KMS-11 (cell line): ENCODE measurements around the gene TRIM69.
A peak's percentile ranks its signal among the peaks of the same experiment; 100 is the strongest.

ENCODE experiments used
- H2AFZ ChIP-seq: fragments of 200-600 bp; sonication (generic); 2 replicates; pipeline ENCODE4 v1.6.1; 2016; ENCODE audit warnings: antibody characterized with exemption, mixed run types, low read depth
- H3K27ac ChIP-seq: fragments of 200-600 bp; sonication (generic); 2 replicates; pipeline ENCODE4 v1.6.1; 2016; ENCODE audit warnings: mild to moderate bottlenecking, mixed run types
- H3K27me3 ChIP-seq: fragments of 200-600 bp; sonication (generic); 2 replicates; pipeline ENCODE4 v1.6.1; 2017; ENCODE audit warnings: mild to moderate bottlenecking, low read depth, mixed run types, moderate library complexity; ENCODE audit not compliant: insufficient read depth
- H3K36me3 ChIP-seq: fragments of 200-600 bp; sonication (generic); 2 replicates; pipeline ENCODE4 v1.6.1; 2017; ENCODE audit warnings: mild to moderate bottlenecking, mixed run types; ENCODE audit not compliant: insufficient read depth
- H3K4me1 ChIP-seq: fragments of 200-600 bp; sonication (generic); 2 replicates; pipeline ENCODE4 v1.6.1; 2016; ENCODE audit warnings: mild to moderate bottlenecking, low read depth, mixed run types; ENCODE audit not compliant: poor library complexity, severe bottlenecking
- H3K4me2 ChIP-seq: fragments of 200-600 bp; sonication (generic); 2 replicates; pipeline ENCODE4 v1.7.0; 2016; ENCODE audit warnings: mild to moderate bottlenecking, mixed run types
- H3K4me3 ChIP-seq: fragments of 200-600 bp; sonication (generic); IDR thresholded peaks from 2 replicates; pipeline ENCODE4 v1.6.1; 2017; ENCODE audit warnings: low read depth, low read length, mixed read lengths; ENCODE audit not compliant: insufficient read depth
- H3K79me2 ChIP-seq: fragments of 200-600 bp; sonication (generic); 2 replicates; pipeline ENCODE4 v1.6.1; 2016; ENCODE audit warnings: low read depth, mixed run types; ENCODE audit not compliant: insufficient read depth
- H3K9ac ChIP-seq: fragments of 200-600 bp; sonication (generic); 2 replicates; pipeline ENCODE4 v1.6.1; 2016; ENCODE audit warnings: mild to moderate bottlenecking, mixed run types
- H4K20me1 ChIP-seq: fragments of 200-600 bp; sonication (generic); 2 replicates; pipeline ENCODE4 v1.6.1; 2016; ENCODE audit warnings: mild to moderate bottlenecking, mixed run types; ENCODE audit not compliant: insufficient read depth
- CTCF ChIP-seq: fragments of 200-600 bp; sonication (generic); conservative IDR thresholded peaks from 2 replicates; pipeline ENCODE4 v1.6.1; 2017; ENCODE audit warnings: low read depth, mild to moderate bottlenecking, antibody characterized with exemption, low read length, moderate library complexity, mixed read lengths

The TRIM69 gene

GRCh38 chr15:44728576-44729407 is 7.5 kb upstream of the TRIM69 start:
- no peak for TF ChIP-seq CTCF
- Histone ChIP-seq H3K36me3 (no peaks in the 10 kb centered on the region), H3K79me2 (peaks cover 10% of the 10 kb centered on the region; the same call in 1 of the 2 replicates), H4K20me1 (no peaks in the 10 kb centered on the region), H3K4me2 (peak overlapping the region; percentile 88; the same call in 1 of the 2 replicates), H3K4me1 (peaks cover 64% of the 10 kb centered on the region), H3K27me3 (no peaks in the 10 kb centered on the region), H2AFZ (peak overlapping the region; percentile 84), H3K4me3 (no peak overlapping the region), H3K27ac (peak overlapping the region; percentile 87), H3K9ac (peak overlapping the region; percentile 63)

DNA sequence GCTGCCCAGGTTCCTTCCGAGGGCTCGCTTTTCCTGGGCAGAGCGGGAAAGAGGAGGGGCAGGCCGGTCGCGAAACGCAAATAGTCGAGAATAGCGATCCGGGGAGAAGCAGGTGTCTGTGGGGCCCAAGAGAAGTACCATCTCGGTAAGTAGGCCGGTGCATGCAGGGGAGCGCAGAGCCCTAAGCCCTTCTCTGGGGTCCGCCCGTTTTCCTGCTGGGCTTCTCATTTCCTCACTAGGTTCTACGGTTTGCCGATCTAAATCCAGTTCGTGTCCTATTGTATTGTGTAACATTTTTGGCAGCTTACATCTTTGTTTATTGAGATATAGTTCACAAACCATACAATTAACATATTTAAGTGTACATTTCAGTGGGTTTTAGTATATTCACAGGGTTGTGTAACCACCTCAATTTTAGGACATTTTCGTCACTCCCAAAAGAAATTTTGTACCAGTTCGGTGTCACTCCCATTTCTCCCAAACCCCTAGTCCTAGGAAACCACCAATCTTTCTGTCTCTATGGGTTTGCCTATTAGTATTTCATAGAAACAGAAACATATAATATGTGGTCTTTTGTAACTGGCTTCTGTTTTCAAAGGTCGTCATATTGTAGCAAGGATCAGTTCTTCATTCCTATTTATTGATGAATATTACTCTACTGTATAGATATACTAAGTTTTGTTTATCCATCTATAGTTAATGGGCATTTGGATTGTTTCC is 6.8 kb upstream of the TRIM69 start:
- Histone ChIP-seq H3K27ac (peak overlapping the region; percentile 87), H3K36me3 (no peaks in the 10 kb centered on the region), H3K79me2 (peaks cover 10% of the 10 kb centered on the region; the same call in 1 of the 2 replicates), H4K20me1 (no peaks in the 10 kb centered on the region), H3K4me1 (peaks cover 56% of the 10 kb centered on the region), H3K9ac (peak overlapping the region; percentile 63), H2AFZ (peak overlapping the region; percentile 84), H3K4me3 (no peak overlapping the region), H3K27me3 (no peaks in the 10 kb centered on the region), H3K4me2 (peak overlapping the region; percentile 79)
- no peak for TF ChIP-seq CTCF

DNA sequence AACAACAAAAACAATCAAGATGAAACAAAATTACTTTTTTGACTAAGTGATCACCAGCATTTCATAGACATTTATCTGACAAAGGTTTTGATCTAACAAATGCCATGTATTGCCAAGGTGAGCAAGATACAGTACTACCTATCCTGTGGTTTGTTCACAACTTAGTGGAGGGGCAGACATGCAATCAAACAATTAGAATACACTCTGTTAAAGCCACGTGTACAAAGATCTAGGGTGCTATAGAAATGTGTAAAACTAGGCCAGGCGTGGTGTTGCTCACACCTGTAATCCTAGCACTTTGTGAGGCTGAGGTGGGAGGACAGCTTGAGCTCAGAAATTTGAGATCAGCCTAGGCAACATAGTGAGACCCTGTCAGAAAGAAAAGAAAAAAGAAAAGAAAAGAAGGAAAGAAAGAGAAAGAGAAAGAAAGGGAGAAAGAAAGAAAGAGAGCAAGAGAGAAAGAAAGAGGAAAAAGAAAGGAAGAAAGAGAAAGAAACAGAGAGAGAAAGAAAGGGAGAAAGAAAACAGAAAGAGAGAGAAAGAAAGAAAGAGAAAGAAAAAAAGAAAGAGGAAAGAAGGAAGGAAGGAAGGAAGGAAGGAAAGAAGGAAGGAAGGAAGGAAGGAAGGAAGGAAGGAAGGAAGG is 1.4 kb upstream of the TRIM69 start:
- H3K27me3 ChIP-seq = no peaks in the 10 kb centered on the region
- H3K36me3 ChIP-seq = no peaks in the 10 kb centered on the region
- H3K79me2 ChIP-seq = peaks cover 6% of the 10 kb centered on the region; the same call in 1 of the 2 replicates
- H4K20me1 ChIP-seq = no peaks in the 10 kb centered on the region
- no peak overlapping the region for H3K4me2 ChIP-seq
- TF ChIP-seq CTCF = no peak
- no peak overlapping the region for H2AFZ ChIP-seq
- H3K4me3 ChIP-seq = no peak overlapping the region
- no peak overlapping the region for H3K27ac ChIP-seq
- peaks cover 15% of the 10 kb centered on the region for H3K4me1 ChIP-seq
- no peak overlapping the region for H3K9ac ChIP-seq

DNA sequence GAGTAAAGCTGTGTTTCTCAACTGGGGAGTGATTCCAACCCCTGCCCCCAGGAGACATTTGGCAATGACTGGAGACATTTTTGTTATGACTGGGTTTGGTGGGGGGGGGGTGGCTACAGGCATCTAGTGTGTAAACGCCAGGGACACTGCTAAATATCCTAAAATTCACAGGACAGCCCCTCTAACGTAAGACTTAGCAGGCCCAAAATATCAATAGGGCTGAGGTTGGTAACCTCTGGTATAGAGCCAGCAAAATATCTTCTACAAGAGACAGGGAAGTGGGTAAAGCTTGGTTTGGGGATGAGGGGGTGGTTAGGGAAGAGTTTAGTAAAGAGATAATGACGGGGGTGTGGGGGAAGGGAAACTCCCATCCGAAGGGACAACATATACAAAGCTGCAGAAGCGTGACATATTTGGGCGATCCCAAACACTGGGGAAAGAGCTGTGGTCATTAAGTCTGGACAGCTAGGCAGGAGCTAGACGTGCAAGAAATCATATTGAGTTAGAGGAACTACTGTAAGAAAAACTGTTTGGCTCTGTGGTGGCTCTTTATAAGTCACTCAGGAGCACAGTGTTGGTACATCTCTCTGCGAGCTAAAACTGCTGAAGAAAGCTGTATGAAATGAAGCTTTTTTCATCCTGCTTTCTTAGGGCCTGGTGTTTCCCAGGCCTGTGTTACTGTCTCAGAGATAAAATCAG is 697 bp upstream of the TRIM69 start:
- no peak for TF ChIP-seq CTCF

More for the DNA sequence above, 697 bp upstream of the TRIM69 start:
- Histone ChIP-seq H3K79me2 (peaks cover 1% of the 10 kb centered on the region; the same call in 1 of the 2 replicates), H3K9ac (no peak overlapping the region), H3K4me1 (peaks cover 8% of the 10 kb centered on the region), H3K4me2 (no peak overlapping the region), H4K20me1 (no peaks in the 10 kb centered on the region), H2AFZ (no peak overlapping the region), H3K27me3 (no peaks in the 10 kb centered on the region), H3K27ac (no peak overlapping the region), H3K36me3 (no peaks in the 10 kb centered on the region), H3K4me3 (no peak overlapping the region)
